Raji (cell line): Measurements from ENCODE around the gene MAL.

Source experiments
- POLR2A ChIP-seq: IDR thresholded peaks from 2 replicates; pipeline ENCODE4 v1.6.1; 2011; ENCODE audit warnings: low read depth, low read length, control low read depth; ENCODE audit not compliant: insufficient read depth

Gene MAL

DNA sequence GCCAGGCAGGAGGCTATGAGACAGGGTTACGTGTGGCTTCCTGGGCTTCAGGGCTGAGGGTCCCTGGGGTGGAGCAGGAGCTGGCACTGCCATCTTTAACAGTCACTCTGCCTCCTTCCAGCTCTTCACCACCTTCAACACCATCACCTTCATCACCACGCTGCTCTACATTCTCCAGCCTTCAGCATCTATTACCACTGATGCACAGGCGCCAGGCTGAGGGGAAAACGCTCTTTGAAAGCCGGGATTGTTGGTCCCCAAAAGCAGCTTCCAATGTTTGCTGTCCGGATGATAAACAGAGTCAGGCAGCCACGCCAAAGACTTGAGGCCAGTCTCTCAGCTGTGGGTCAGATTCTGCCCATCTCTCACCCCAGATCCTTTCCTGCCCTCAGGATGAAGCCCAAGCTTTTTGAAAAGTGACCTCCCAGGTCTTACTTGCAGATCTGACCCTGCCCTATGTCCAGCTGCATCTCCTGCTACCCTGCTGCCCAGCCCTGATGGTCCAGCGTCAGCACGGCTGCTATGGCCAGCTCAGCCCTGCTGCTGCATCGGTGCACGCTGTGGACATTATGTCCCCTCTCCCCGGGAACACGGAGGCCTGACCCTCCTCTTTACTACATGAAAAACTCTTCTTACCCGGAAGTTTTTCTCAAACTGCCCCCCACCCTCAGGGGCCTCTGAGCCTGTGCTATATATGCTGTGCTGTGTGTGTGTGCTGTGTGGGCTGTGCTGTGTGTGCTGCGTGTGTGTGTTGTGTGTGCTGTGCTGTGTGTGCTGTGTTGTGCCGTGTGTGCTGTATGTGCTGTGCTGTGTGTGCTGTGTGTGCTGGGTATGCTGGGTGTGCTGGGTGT lies 31.2 kb upstream of the MAL start:
- no peak for TF ChIP-seq POLR2A

DNA sequence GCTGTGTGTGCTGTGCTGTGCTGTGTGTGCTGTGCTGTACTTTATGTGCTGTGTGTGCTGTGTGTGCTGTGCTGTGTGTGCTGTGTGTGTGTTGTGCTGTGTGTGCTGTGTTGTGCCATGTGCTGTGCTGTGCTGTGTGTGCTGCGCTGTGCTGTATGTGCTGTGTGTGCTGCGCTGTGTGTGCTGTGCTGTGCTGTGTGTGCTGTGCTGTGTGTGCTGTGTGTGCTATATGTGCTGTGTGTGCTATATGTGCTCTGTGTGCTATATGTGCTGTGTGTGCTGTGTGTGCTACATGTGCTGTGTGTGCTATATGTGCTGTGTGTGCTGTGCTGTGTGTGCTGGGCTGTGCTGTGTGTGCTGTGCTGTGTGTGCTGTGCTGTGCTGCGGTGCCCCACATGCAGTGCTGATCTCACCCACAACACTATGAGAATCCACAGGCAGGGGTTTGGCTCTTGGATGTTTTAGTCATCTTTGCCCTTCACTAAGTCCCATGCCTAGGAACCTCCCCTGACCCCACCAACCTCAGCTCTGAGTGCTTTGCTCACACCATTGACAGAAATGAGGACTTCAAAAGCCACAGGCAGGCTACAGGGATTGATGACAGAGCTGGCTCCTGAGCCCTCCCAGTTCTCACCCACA lies 30.5 kb upstream of the MAL start:
- TF ChIP-seq POLR2A, result no peak

DNA sequence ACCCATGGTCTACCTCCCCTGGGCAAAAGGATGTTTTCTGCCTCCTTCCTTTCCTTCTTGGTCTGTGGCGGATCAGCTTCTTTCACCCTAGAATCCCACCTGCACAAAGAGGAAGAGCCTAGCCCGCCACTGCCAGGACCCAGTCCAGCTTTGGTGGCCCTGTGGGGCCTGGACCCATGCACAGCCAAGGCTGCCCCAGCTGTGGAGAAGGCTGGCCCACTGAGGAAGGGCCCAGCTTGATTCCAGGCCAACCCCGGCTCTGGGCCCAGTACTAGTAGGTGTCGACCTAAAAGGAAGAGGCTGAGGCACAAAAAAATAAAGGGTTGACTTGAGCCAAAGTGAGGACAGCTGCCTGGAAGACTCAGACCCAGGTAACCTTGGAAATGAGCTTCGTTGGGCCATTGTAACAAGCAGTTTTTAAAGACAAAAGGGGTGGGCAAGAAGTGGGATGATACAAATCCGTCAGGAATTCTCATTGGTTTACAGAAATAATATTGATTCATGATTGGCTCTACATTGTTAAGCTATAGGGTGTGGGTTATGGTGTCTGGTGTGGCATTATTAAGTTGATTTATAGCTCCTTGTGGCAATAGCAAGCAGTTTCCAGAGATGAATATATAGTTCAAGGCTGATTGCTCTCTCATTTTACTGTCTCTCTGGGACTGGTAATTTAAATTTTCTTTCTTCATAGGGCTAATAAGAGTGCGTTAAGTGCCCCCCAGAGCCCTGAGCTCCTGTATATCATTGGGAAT lies 29.8 kb upstream of the MAL start:
- no peak for TF ChIP-seq POLR2A

DNA sequence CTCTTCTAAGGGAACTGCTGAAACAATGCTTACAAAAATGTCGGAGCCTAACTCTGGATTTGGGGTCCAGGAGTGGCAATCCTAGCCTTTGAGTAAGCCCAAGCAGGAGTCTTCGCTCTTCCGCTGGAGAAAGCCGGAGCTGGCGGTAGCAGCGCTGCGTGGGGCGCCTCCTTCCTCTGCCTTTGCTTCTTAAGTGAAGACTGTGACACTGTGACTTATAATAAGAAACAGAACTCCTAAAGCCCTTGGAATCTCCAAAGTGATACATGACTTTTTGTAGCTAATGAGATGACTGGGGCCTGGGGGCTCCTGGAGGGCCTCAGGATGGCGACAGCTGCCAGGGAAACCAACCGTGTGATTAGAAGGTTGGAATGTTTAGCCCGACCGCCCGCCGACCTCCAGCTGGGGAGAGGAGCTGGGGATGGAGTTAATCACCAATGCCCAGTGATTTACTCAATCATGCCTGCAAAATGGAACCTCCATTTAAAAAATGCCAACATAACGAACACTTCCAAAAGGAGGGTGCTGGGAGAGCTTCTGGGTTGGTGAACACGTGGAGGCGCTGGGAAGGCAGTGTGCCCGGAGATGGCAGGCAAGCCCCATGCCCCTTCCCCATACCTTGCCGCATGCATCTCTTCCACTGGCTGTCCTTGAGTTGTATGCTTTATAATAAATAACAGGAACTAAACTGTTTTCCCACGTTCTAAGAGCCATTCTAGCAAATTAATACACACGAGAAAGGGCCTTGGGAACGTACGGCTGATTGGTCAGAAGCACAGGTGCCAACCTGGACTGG lies 29.0 kb upstream of the MAL start:
- TF ChIP-seq POLR2A, result no peak

DNA sequence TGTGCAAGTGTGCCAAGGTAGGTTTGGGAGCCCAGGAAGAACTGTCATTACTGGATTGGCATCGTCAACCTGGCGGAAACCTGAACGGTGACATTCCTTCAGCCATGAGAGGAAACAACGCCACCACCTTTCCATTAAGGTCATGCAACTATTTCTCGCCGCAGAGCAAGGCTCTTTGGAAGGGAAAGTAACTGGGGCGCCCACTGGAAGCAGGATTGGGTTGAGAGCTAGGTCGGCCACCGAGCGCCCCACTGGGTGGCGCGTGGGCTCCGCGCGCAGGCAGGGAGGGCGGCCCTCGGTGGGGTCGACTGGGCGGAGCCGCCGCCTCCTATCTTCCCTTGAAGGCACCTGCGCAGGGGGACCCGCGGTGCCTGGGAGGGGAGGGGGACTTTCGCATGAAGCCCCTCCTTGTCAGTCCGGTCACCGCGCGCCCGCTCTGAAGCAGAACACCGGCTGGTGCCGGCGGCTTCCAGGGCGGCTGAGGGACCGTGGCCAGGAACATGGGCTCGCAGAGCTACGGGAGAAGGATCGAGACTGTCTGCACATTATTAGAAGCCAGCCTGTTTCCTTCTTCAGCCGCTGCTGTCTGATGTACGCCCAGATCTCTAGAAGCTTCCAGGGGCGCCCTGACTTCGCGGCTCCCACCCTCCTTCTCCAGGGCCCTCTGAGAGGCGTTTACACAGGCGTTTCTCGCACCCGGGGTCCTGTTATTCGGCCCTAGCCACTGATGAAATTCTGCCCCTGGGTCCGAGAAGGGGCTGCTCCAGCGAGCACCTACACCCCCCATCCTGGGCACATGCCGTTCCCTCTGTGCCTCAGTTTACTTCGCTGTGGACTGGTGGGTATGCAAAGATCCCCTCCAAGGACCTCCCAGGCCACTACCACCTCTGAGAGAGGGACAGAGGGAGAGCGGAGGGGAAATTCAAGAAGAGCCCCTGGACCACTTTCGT lies 27.3 kb upstream of the MAL start:
- TF ChIP-seq POLR2A, result no peak

DNA sequence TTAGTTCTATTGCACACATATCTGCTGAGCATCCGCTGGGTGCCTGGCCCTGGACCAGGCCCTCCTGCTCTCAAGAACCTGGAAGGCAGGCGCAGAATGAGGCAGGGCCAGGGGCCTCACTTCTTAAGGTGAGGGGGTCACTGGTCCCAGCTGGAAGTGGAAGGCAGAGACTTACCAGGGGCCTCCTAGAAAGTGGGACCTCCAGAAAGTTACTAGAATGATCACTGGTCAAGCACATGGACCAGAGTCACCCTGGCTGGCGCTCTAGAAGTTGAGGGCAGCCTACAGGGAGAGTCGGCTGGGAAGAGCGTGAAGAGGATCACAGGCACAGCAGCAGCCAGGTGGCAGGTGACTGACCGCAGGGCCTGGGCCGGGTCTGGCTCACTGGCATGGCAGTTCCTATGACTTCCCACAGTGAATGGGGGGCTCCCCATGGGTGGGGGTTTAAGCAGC lies 26.1 kb upstream of the MAL start:
- no peak for TF ChIP-seq POLR2A

DNA sequence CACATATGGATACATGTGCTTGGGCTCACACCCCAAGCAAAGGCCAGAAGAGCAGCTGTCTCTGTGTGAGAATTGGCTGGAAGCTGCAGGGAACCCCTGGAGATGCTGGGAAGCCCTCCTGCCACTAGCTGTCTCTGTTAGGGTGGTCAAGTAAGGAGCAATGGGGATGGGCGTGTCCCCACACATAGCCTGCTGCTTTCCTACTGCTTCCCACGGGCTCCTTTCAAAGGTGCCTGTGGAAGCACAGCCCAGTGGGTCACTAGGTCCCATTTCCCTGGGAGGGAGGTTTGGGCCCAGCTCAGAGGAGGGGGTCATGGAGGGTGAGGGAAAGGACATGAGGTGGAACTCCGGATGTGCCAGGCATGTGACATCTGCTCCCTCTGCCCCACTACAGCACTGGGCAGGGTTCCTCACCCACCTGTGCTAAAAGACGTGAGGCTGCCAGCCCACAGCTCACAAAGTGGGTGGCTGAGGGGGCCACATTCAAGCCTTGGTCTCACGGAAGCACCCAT lies 24.4 kb upstream of the MAL start:
- no peak for TF ChIP-seq POLR2A

DNA sequence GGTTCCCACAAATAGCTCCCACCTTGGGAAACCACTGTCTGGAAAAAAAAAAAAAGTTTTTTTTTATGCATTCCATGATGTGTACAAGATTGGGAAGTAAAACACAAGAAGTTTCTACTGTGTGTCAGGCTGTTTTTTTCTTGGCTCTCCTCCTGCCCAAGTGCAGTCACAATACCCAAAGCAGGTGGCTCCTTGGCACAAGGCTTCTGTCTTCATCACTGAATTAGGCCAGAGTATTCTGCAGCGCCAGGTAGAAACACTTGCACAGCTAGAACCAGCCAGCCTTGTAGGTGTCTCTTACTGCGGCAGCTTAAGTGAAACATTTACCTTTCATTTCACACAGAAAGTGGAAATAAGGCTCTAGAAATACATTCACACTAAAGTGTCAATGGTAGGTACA lies 23.8 kb upstream of the MAL start:
- TF ChIP-seq POLR2A, result no peak

DNA sequence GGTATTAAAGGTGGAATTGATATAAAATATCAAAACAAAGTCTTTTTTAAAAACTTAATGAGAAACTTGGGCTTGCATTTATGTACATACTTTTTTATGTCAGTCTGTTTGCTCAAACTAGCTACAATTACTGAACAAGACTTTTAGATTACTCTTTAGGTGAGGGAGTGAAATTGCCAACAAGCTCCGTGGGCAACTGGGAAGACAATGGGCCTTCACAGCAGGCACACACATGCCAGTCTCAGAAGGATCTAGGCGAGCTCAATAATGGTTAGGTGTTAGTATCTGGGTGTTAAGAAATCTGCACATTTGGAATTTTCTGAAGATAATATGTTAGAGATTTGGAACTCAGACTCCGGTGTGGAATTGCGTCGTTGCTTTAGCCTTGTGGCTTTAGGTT lies 23.0 kb upstream of the MAL start:
- TF ChIP-seq POLR2A, result no peak

DNA sequence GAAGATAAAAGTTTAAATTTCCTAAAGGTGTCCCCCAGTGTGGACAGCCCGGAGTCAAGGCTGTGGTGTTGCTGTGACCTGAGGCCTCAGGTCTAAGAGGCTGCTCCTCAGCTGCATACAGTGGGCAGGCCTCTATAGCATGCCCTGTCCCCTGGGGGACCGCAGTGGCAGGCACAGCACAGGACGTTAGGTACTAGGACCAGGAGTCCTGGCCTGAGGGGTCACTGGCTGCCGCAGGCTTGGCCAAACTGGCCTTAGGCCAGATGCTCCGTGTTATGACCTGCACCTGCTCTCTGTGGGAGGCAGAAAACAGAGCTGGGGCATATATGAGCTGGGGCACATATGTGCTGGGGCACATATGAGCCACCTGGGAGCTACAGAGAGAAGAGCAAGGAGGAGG lies 21.2 kb upstream of the MAL start:
- TF ChIP-seq POLR2A, result no peak

DNA sequence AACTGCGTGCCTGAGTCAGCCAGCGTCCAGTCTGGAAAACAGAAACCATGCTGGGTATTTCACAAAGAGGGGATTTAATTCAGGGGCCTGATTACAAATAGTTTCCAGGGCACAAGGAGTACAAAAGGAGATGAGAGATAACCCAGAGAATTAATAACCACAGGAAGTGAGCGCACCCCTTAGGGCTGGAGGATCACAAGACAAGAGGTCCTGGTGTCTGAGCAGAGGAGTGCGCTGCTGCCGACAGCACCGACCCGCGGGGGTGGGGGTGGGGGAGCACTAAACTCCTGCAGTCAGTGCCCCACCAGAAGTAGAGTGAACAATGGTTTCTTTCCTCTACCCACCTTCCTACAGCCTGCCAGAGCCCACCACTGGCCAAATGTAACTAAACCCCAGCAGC lies 20.8 kb upstream of the MAL start:
- TF ChIP-seq POLR2A, result no peak

DNA sequence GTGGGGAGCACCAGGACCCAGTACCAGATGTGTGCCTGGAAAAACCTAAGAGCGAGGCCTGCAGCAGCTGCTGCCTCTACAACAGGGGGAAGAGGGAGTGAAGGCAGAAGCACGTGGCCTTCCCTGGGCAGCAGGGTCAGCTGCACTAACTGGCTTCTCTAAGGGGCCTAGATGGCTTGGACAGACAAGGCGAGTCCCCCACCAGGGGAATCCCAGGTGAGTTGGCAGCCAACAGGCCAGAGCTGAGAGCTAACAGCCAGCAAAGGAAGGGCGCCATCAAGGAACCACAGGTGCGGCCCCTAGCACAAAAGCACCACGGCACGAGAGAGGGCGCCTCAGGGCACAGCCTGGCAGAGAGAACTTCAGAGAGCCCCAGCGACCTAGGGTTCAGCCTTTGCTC lies 19.8 kb upstream of the MAL start:
- TF ChIP-seq POLR2A, result no peak

DNA sequence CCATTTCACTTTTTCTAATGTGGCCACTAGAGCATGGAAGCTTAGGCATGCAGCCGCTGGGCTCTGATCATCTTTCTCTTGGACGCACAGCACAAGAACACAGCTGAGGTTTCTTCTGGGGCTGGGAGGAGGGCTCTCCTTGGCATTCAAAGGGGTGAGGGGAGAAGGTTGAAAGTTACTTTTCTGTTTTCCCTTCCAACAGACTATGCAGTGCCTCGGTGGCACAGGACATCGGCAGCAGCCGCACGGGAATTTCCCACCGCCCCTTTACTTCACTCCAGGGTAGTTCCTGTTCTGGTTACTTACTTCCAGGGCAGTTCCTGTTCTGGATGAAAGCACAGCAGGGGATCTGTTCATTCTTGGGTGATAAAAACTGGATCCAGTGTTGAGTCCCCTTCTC lies 18.9 kb upstream of the MAL start:
- no peak for TF ChIP-seq POLR2A
